CD8-positive, alpha-beta memory T cell (primary cell): ENCODE data around the gene ANO6. TPM values are rescaled to one million over a fixed set of nuclear protein-coding genes. Genes with fewer than 3 reads are reported as not detected.

Experiments used
- CTCF ChIA-PET: fragments of 350-600 bp; sonication (Branson Sonifier 250); formaldehyde crosslinking; loops from one replicate; lab custom pipeline; 2021; ENCODE audit warnings: antibody characterized with exemption; lab: Charles Lee
- POLR2A ChIA-PET: fragments of 350-600 bp; sonication (Branson Sonifier 250); formaldehyde crosslinking; loops from one replicate; lab custom pipeline; 2021; ENCODE audit warnings: antibody characterized with exemption; lab: Charles Lee
- DNase-seq, 5 donors: peaks; one replicate each; pipeline versions ENCODE4 v3.0.0 to v3.0.0-alpha.2; 2020 to 2022; ENCODE audit warnings: mixed read lengths in 1 of 5
- H3K27ac ChIP-seq: one replicate; pipeline ENCODE4 v1.7.0; 2013; ENCODE audit warnings: low read depth, mild to moderate bottlenecking, low read length, moderate library complexity
- H3K27me3 ChIP-seq: 2 replicates; pipeline ENCODE4 v1.7.0; 2013; ENCODE audit warnings: low read length, mild to moderate bottlenecking; ENCODE audit not compliant: insufficient read depth, poor library complexity, severe bottlenecking
- H3K36me3 ChIP-seq: 2 replicates; pipeline ENCODE4 v1.7.0; 2013; ENCODE audit warnings: mild to moderate bottlenecking, low read length, moderate library complexity; ENCODE audit not compliant: insufficient read depth
- H3K4me1 ChIP-seq: 2 replicates; pipeline ENCODE4 v1.7.0; 2013; ENCODE audit warnings: mild to moderate bottlenecking, low read length, moderate library complexity; ENCODE audit not compliant: insufficient read depth
- H3K4me3 ChIP-seq: 2 replicates; pipeline ENCODE4 v1.7.0; 2013; ENCODE audit warnings: mild to moderate bottlenecking, low read length
- H3K9me3 ChIP-seq: 2 replicates; pipeline ENCODE4 v1.7.0; 2013; ENCODE audit warnings: mild to moderate bottlenecking, low read length
- H3K27ac Mint-ChIP-seq, 8 donors: one replicate each; pipeline ENCODE4 v1.8.0; 2020 to 2021; ENCODE audit warnings: mixed read lengths in 8 of 8, mild to moderate bottlenecking in 6 of 8, inconsistent platforms in 3 of 8, moderate library complexity in 3 of 8
- H3K27me3 Mint-ChIP-seq, 2 donors: one replicate each; pipeline ENCODE4 v1.8.0; 2020 to 2021; ENCODE audit warnings: mixed read lengths in 2 of 2, mild to moderate bottlenecking in 1 of 2, moderate library complexity in 1 of 2
- H3K36me3 Mint-ChIP-seq, 3 donors: one replicate each; pipeline ENCODE4 v1.8.0; 2020 to 2021; ENCODE audit warnings: mixed read lengths in 3 of 3, inconsistent platforms in 1 of 3, mild to moderate bottlenecking in 1 of 3
- H3K4me1 Mint-ChIP-seq, 3 donors: one replicate each; pipeline ENCODE4 v1.8.0; 2020 to 2021; ENCODE audit warnings: mixed read lengths in 3 of 3, inconsistent platforms in 1 of 3, mild to moderate bottlenecking in 1 of 3
- H3K4me3 Mint-ChIP-seq, 7 donors: one replicate each; pipeline ENCODE4 v1.8.0; 2020 to 2021; ENCODE audit warnings: mixed read lengths in 7 of 7, mild to moderate bottlenecking in 6 of 7, moderate library complexity in 4 of 7, inconsistent platforms in 2 of 7
- H3K9me3 Mint-ChIP-seq, 5 donors: one replicate each; pipeline ENCODE4 v1.8.0; 2020 to 2022; ENCODE audit warnings: mixed read lengths in 5 of 5, mild to moderate bottlenecking in 3 of 5, moderate library complexity in 2 of 5, inconsistent platforms in 1 of 5
- polyA plus RNA-seq: library from polyadenylated mRNA; unstranded; fragments of 300-500 nt; fragmentation: Illumina TruSeq; gene quantifications from one replicate; pipeline ENCODE4 v1.2.3, GENCODE V29; 2021
- total RNA-seq, 2 experiments: library from RNA; stranded (reverse); gene quantifications; one replicate each; pipeline ENCODE4 v1.2.3, GENCODE V29; 2021

The ANO6 gene
- total and polyA plus RNA-seq, 3 experiments from 2014 or later, result 19.7 to 26.1 (median 20.0) TPM

GRCh38 chr12:45214749-45215418, 1.0 kb upstream of the ANO6 start:
- ChIA-PET CTCF (interaction anchor here (0.9 to 1.6 kb wide), 3 partner anchors 9 to 44 kb away, joined by 3 to 4 read pairs (median 3); no protein-coding TSS in a partner anchor), POLR2A (no interaction called here)
- Histone ChIP-seq H3K4me1 (peaks cover 22% of the 10 kb centered on the region), H3K36me3 (no peaks in the 10 kb centered on the region), H3K27me3 (no peaks in the 10 kb centered on the region), H3K4me3 (peak overlapping the region; percentile 94), H3K9me3 (no peaks in the 10 kb centered on the region), H3K27ac (peak overlapping the region; percentile 85)
- DNase-seq, result peak in 1 of 5 donors; percentile 15
- Mint-ChIP-seq H3K9me3 (no peaks in the 10 kb centered on the region), H3K27ac (peak overlapping the region; percentile 55 to 99 (median 96)), H3K27me3 (peaks cover 0 to 1% of the 10 kb centered on the region in 2 donors), H3K4me3 (peak overlapping the region; percentile 89 to 99 (median 95)), H3K36me3 (peaks cover 0 to 10% (median 0%) of the 10 kb centered on the region in 3 donors), H3K4me1 (peaks cover 43 to 52% (median 51%) of the 10 kb centered on the region in 3 donors)

GRCh38 chr12:45216230-45216982, 511 bp downstream of the ANO6 start:
- Mint-ChIP-seq H3K36me3 (peaks cover 0 to 10% (median 0%) of the 10 kb centered on the region in 3 donors), H3K27ac (peak overlapping the region; percentile 55 to 99 (median 92)), H3K9me3 (no peaks in the 10 kb centered on the region), H3K27me3 (peaks cover 0 to 1% of the 10 kb centered on the region in 2 donors), H3K4me3 (peak overlapping the region; percentile 89 to 99 (median 95)), H3K4me1 (peaks cover 51 to 65% (median 62%) of the 10 kb centered on the region in 3 donors)
- H3K27me3 ChIP-seq, result no peaks in the 10 kb centered on the region
- peak overlapping the region; percentile 94 for H3K4me3 ChIP-seq
- no peaks in the 10 kb centered on the region for H3K36me3 ChIP-seq
- POLR2A ChIA-PET, result no interaction called here
- CTCF ChIA-PET, result interaction anchor here (1.0 to 1.1 kb wide), 2 partner anchors 46 to 172 kb away, joined by 3 read pairs; no protein-coding TSS in a partner anchor
- peak overlapping the region; percentile 85 for H3K27ac ChIP-seq
- peak; percentile 23 to 61 (median 43) for DNase-seq
- peaks cover 22% of the 10 kb centered on the region for H3K4me1 ChIP-seq
- no peaks in the 10 kb centered on the region for H3K9me3 ChIP-seq

GRCh38 chr12:45216983-45217485, 1.1 kb downstream of the ANO6 start:
- Mint-ChIP-seq H3K4me1 (peaks cover 53 to 66% (median 64%) of the 10 kb centered on the region in 3 donors), H3K27ac (peak overlapping the region; percentile 13 to 96 (median 80)), H3K4me3 (peak overlapping the region; percentile 89 to 99 (median 95)), H3K9me3 (no peaks in the 10 kb centered on the region), H3K36me3 (peaks cover 0 to 10% (median 0%) of the 10 kb centered on the region in 3 donors), H3K27me3 (peaks cover 0 to 1% of the 10 kb centered on the region in 2 donors)
- ChIA-PET CTCF (interaction anchor here (1.1 kb wide), 1 partner anchor 47 kb away, joined by 3 read pairs; no protein-coding TSS in a partner anchor), POLR2A (interaction anchor here (0.6 kb wide), 1 partner anchor 12 kb away, joined by 7 read pairs; no protein-coding TSS in a partner anchor)
- peak overlapping the region; percentile 85 for H3K27ac ChIP-seq
- peak overlapping the region; percentile 94 for H3K4me3 ChIP-seq
- H3K4me1 ChIP-seq, result peaks cover 22% of the 10 kb centered on the region
- DNase-seq, result no peak
- no peaks in the 10 kb centered on the region for H3K36me3 ChIP-seq
- no peaks in the 10 kb centered on the region for H3K27me3 ChIP-seq
- no peaks in the 10 kb centered on the region for H3K9me3 ChIP-seq

GRCh38 chr12:45217846-45218245, 2.0 kb downstream of the ANO6 start:
- H3K36me3 Mint-ChIP-seq, result peaks cover 0 to 10% (median 0%) of the 10 kb centered on the region in 3 donors
- Histone ChIP-seq H3K27ac (peak overlapping the region; percentile 85), H3K36me3 (no peaks in the 10 kb centered on the region), H3K9me3 (no peaks in the 10 kb centered on the region), H3K27me3 (no peaks in the 10 kb centered on the region), H3K4me3 (no peak overlapping the region), H3K4me1 (peaks cover 22% of the 10 kb centered on the region)
- H3K27me3 Mint-ChIP-seq, result peaks cover 0 to 1% of the 10 kb centered on the region in 2 donors
- peak overlapping the region in 5 of 8 donors; percentile 11 to 84 (median 39) for H3K27ac Mint-ChIP-seq
- POLR2A ChIA-PET, result no interaction called here
- no peaks in the 10 kb centered on the region for H3K9me3 Mint-ChIP-seq
- DNase-seq, result no peak
- CTCF ChIA-PET, result no interaction called here
- peaks cover 54 to 71% (median 69%) of the 10 kb centered on the region in 3 donors for H3K4me1 Mint-ChIP-seq
- H3K4me3 Mint-ChIP-seq, result peak overlapping the region; percentile 89 to 99 (median 95)

GRCh38 chr12:45219621-45220020, 3.7 kb downstream of the ANO6 start:
- Histone ChIP-seq H3K36me3 (no peaks in the 10 kb centered on the region), H3K9me3 (no peaks in the 10 kb centered on the region), H3K27ac (no peak overlapping the region), H3K4me1 (peaks cover 22% of the 10 kb centered on the region), H3K4me3 (no peak overlapping the region), H3K27me3 (no peaks in the 10 kb centered on the region)
- ChIA-PET CTCF (no interaction called here), POLR2A (no interaction called here)
- no peaks in the 10 kb centered on the region for H3K9me3 Mint-ChIP-seq
- H3K27me3 Mint-ChIP-seq, result peaks cover 0 to 1% of the 10 kb centered on the region in 2 donors
- no peak overlapping the region for H3K27ac Mint-ChIP-seq
- H3K4me1 Mint-ChIP-seq, result peaks cover 55 to 75% (median 73%) of the 10 kb centered on the region in 3 donors
- peak overlapping the region in 2 of 7 donors; percentile 34 to 43 for H3K4me3 Mint-ChIP-seq
- H3K36me3 Mint-ChIP-seq, result peaks cover 0 to 10% (median 0%) of the 10 kb centered on the region in 3 donors
- DNase-seq, result no peak

GRCh38 chr12:45220363-45220931, 4.6 kb downstream of the ANO6 start:
- POLR2A ChIA-PET, result no interaction called here

GRCh38 chr12:45220969-45221368, 5.1 kb downstream of the ANO6 start:
- Histone ChIP-seq H3K4me3 (no peak overlapping the region), H3K36me3 (no peaks in the 10 kb centered on the region), H3K4me1 (peaks cover 22% of the 10 kb centered on the region), H3K9me3 (no peaks in the 10 kb centered on the region), H3K27me3 (no peaks in the 10 kb centered on the region), H3K27ac (no peak overlapping the region)
- Mint-ChIP-seq H3K4me1 (peaks cover 48 to 74% (median 67%) of the 10 kb centered on the region in 3 donors), H3K9me3 (no peaks in the 10 kb centered on the region), H3K36me3 (peaks cover 0 to 2% (median 1%) of the 10 kb centered on the region in 3 donors), H3K27ac (no peak overlapping the region), H3K27me3 (no peaks in the 10 kb centered on the region), H3K4me3 (peak overlapping the region in 1 of 7 donors; percentile 36)
- ChIA-PET POLR2A (no interaction called here), CTCF (interaction anchor here (1.1 kb wide), 1 partner anchor 8 kb away, joined by 3 read pairs; no protein-coding TSS in a partner anchor)
- DNase-seq, result no peak

More at GRCh38 chr12:45220363-45220931, 4.6 kb downstream of the ANO6 start:
- Mint-ChIP-seq H3K4me3 (peak overlapping the region in 1 of 7 donors; percentile 34), H3K27me3 (peaks cover 0 to 1% of the 10 kb centered on the region in 2 donors), H3K4me1 (peaks cover 50 to 74% (median 65%) of the 10 kb centered on the region in 3 donors), H3K9me3 (no peaks in the 10 kb centered on the region), H3K27ac (no peak overlapping the region), H3K36me3 (peaks cover 0 to 7% (median 1%) of the 10 kb centered on the region in 3 donors)
- Histone ChIP-seq H3K27ac (no peak overlapping the region), H3K4me1 (peaks cover 22% of the 10 kb centered on the region), H3K4me3 (no peak overlapping the region), H3K9me3 (no peaks in the 10 kb centered on the region), H3K27me3 (no peaks in the 10 kb centered on the region), H3K36me3 (no peaks in the 10 kb centered on the region)
- no peak for DNase-seq
- CTCF ChIA-PET, result no interaction called here
